ENCODE measurements around the gene RNF11.

Gene RNF11

DNA sequence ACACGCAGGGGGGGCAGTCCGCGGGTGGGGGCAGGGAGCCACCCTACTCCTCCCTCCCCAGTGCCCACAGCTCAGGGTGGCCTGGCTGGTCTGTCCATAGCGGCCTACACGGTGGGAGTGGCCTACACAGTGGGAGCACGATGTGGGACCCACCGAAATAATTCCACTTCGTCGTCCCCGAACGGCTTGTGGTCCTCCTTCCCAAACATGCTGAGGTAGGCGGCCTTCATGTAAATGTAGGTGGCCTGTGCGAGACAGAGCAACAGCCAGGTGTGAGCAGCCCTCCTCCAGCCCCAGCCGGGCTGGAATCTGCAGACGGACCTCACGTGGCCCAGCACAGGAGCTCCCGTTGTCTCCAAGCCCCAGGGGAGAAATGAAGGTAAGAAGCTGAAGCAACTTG is 59.9 kb downstream of the RNF11 start:
- DNase-seq = no peak

GRCh38 chr1:51296383-51297357 is 60.6 kb downstream of the RNF11 start:
- peak; percentile 84 for DNase-seq

DNA sequence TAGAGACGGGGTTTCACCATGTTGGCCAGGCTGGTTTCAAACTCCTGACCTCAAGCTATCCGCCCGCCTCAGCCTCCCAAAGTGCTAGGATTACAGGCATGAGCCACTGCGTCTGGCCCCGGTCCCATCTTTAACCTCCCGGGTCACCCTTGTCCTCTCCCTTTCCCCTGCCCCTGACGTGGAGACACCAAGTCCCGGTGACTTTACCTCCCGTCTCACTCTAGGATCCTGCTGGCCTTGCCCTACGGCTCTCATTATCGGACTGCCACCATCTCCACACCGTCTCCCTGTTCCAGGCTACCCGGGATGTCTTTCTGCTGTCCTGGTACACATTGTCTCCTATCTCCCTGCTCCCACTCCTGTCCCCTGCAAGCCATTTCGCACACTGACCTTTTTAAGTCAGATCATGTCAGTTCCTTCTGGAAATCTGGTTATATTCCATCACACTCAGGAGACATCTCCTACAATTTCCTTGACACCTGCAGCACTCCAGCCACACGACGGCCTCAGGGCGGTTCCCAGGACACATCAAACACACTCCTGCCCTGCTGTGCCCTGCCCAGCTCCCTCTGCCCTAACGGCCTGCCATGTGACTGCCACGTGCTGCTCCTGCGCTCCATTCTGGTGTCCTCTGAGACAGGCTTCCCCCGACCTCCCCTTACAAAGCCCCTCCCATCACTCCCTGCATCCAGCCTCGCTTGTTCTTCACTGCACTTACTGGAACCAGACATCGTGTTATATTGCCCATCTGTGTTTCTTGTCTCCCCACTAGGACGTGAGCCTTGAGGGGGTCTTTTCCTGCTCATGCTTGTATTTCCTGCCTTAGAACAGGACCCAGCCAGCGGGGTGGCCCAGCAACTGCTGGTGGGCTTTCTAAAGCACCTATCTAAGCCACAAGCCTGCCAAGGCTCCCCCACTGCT is 61.6 kb downstream of the RNF11 start:
- no peak for DNase-seq

DNA sequence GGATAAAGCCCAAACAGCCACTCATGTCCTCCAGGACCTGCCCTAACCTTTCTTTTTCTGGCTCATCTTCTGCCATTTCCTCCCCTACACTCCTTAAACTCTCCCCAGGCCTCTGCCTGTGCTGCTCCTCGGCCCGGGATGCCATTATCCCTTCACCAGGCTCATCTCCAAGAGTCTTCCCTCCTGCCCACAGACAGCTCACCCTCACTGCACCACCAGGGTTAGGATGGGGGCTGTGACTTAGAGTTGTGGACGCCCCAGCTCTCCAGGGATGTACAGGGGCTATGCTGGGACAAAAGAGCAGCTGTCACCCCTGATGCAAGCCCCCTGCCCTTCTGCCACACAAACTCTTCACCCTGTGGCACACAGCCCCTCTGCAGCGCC is 62.2 kb downstream of the RNF11 start:
- DNase-seq = no peak

DNA sequence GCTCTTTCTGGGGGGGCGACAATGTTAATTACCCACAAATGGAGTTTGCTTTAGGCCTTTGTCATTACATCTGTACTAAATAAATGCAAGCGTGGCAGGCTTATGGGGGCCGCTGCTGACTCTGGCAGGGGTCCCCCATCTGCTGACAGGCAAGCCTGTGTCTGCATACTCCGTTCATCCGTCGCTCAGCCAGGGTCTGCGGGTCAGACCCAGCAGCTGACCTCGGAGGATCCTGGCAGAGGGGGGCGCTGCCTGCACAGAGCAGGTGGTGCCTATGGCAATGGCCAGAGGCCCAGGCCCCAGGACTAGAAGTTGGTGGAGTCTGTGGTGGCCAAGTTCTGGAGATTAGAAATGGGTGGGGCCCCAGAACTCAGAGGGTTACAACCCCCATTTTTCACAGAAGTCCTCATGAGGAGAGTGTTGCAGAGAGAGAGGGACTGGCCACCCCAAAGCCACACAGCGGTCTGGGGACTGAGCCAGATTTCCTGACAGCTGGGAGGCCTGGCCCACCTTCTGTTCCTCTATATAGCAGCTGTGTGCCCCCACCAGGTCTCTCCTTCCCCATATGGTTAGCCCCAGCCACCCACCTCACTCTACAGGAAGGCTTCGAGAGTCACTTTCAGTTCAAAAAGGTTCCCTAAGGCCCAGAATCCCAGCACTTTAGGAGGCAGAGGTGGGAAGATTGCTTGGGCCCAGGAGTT is 63.3 kb downstream of the RNF11 start:
- DNase-seq = no peak

DNA sequence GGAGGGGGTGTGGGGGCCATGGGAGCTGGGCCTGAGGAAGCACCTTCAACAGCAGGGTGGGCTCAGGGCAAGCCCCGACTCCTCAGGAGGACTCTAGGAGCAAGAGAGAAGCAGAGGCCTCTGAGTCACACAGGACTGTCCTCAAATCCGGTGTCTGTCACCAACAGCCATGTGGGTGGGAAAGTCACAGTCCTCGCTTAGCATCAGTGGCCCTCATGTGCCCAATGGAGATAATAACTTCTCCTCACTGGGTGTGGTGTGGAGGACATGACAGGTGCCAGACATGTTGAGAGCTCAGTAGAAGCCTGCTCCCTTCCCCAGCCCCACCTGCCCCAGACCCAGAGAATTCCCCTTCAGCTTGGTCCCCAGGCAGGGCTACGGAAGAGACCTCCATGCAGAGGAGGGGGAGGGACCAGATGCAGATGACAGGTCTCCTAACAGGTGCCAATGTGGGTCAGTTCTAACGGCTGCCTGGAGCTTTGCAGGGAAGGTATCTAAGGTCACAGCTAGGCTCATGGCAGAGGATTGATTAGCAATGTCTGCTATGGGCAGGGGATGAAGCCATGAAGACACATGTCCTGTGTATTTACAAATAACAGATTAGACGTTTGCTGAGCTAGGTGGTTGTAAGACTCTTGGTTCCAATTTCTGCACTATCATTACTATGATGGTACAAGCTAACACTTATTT is 64.1 kb downstream of the RNF11 start:
- DNase-seq = no peak

DNA sequence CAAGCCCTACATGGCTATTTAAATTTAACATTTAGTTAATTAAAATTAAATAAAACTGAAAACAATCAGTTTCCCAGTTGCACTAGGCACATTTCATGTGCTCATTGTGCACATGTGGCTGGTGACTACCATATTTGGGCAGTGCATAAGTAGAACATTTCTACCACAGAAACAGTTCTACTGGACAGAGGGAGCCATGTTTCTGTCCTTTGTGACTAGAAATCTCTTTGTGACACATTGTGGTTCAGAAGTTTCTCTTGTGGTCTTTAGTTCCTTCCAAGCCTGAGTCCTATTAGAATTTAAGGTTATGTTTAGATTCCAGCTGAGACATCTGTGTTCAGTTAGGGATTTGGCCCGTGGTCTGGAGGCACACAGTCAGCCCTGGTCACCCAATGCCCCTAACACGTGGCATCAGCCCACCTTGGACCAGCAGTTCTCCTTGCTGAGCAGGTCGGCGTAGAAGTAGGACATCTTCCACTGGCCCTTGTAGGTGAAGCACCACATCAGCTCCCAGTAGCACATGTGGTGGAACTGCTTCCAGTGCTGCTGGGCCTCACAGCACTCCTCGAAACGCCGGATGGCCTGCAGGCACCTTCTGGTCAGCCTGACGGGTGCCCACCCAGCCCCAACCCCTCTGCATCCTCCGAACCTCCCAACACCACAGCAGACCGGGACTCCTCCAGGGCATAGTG is 65.2 kb downstream of the RNF11 start:
- DNase-seq = no peak

DNA sequence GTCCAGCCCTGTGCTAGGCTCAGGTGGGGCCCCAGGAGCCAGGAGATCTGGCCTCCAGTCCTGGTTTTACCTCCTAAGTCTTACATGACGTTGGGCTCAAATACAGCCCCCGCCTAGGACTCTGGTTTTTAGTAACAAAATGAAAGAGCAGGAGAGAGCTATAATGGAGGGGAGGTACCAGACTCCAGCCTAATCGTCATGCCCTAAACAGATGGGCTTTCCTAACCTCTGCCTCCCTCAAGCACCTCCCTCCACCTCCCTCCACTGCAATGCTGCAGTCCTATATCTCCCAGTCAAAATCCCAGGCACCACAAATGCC is 65.7 kb downstream of the RNF11 start:
- DNase-seq = no peak

DNA sequence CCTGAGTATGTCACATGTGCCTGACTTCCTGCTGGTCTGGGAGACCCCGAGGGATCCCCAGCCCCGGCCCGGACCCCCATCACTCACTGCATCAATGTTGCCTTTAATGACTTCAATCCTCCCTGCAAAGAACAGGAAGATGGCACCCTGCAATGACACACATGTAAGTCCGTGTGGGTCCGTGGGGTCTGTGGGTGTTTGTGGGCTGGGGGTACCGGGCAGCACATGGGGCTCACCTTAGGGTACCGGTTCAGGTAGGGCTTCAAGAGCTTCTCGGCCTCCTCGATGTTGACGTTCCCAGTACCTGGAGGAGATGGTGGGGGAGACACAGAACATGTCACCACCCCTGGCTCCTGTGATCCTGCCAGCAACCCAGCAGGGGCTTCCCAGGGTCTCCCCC is 66.2 kb downstream of the RNF11 start:
- DNase-seq = no peak

- no peak for DNase-seq
These were observed 66.7 kb downstream of the RNF11 start for GRCh38 chr1:51302746-51303145.

- DNase-seq = no peak
These were observed 67.2 kb downstream of the RNF11 start for GRCh38 chr1:51303315-51303714.

- no peak for DNase-seq
These were observed 67.7 kb downstream of the RNF11 start for GRCh38 chr1:51303751-51304251.

- DNase-seq = no peak
These were observed 68.3 kb downstream of the RNF11 start for GRCh38 chr1:51304360-51304759.

- DNase-seq = no peak
These were observed 69.3 kb downstream of the RNF11 start for GRCh38 chr1:51305371-51305823.

DNA sequence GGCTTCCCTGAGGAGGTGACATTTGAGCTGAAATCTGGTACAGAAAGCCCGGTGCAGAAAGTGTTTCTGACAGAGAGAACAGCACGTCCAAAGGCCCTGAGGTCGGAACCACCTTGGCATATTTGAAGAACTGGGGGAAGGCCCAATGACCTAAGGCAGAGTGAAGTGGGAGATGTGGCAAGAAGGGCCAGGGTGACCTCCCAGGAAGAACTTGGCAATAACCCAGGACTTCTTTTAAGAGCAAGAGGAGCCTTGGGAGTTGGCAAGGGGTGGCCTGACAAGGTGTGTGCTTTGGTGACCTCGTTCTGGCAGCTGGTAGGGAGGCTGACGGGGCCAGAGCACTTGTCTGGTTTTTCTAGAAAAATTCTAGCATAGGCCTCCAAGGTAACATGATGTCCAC is 70.9 kb downstream of the RNF11 start:
- no peak for DNase-seq

DNA sequence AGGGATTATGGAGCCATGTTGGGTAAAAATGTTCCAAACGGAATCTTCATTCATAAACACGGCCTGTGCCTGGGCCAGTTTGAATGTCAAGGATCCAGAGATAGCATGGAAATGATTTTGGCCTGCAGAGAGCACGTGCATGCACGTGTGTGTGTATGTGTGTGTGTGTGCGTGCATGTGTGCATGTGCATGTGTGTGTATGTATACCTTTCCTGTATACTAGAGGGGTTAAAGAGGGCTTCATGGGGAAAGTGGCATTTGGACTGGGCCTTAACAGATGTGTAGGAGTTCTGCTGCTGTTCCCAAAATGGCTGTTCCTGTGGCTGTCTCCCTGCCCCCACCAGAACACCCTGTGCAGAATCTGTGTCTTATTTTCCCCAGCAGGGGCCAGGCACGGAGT is 72.6 kb downstream of the RNF11 start:
- no peak for DNase-seq

DNA sequence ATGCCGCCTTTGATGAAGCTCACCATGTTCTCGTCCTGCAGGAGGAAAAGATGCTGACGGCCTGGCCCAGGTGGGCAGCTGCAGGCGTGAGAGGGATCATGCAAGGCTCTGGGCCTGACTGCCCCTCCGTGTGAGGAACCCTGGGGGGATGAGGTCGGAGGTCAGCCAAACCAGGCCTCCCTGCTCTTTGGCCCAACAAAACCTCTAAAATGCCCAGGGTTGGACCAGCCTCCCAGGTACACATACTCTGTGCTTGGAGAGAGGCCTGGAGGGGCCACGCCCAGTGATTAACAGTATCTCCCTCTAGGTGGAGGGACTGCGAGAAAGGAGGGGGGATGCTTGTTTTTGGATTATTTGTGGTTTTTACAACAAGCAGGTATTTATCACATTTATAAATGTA is 73.2 kb downstream of the RNF11 start:
- no peak for DNase-seq

DNA sequence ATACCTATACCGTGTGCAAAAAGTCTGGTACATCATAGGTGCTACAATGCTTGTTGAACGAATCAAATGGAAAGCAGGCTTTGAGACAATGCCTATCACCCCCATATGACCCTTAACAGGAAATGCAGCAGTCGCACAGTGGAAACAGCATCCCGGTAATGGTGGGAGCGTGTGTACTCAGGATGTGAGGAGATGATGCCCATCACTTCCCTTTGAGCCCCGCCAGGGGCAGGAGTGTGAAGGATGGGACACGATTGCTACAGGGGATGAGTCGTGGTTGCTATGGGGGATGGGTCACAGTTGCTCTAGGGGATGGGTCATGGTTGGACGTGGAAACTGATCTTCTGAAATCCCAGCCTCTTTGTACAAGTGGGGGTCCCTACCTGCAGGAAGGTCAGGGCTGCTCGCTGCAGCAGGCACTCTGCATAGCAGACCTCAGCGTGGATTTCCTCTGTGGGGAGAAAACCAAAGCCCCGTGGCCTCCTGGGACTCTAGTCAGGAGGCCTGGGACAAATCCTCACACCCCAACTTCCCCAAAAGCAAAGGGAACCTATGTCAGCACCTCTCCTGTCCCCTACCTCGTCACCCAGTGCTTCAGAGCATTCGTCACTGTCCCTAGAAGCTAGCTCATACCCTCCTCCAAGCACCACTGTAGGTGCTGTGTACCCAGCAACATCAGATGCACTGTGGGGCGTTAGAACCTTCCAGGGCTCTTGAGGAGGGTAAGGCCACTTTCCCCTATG is 75.0 kb downstream of the RNF11 start:
- DNase-seq = no peak

GRCh38 chr1:51311826-51312225 is 75.8 kb downstream of the RNF11 start:
- DNase-seq = no peak

- DNase-seq = no peak
These were observed 76.6 kb downstream of the RNF11 start for GRCh38 chr1:51312718-51313117.

All from right kidney (tissue), 1 donor.